WTC11 (cell line): ENCODE measurements around the gene PAFAH2.
A peak's percentile ranks its signal among the peaks of the same experiment; 100 is the strongest.

ENCODE experiments used
- CBFB ChIP-seq: sonication (generic); formaldehyde crosslinking; IDR thresholded peaks from 2 replicates; pipeline ENCODE4 v1.8.1; 2022; ENCODE audit warnings: mild to moderate bottlenecking, low read depth, missing genetic modification reagents
- FOXJ3 ChIP-seq: sonication (generic); formaldehyde crosslinking; IDR thresholded peaks from 2 replicates; pipeline ENCODE4 v1.9.0; 2021; ENCODE audit warnings: missing genetic modification reagents, mild to moderate bottlenecking, borderline replicate concordance
- GTF2I ChIP-seq: fragments of 250-450 bp; sonication (Bioruptor Pico); conservative IDR thresholded peaks from 2 replicates; pipeline ENCODE4 v1.4.0; 2021; ENCODE audit warnings: mild to moderate bottlenecking
- MYBL2 ChIP-seq: sonication (generic); formaldehyde crosslinking; IDR thresholded peaks from 2 replicates; pipeline ENCODE4 v1.8.1; 2023; ENCODE audit warnings: mild to moderate bottlenecking, moderate library complexity, missing genetic modification reagents
- NR3C1 ChIP-seq: sonication (generic); formaldehyde crosslinking; conservative IDR thresholded peaks from 2 replicates; pipeline ENCODE4 v1.8.1; 2023; ENCODE audit warnings: low read depth, mild to moderate bottlenecking, missing genetic modification reagents
- SP1 ChIP-seq: sonication (generic); formaldehyde crosslinking; conservative IDR thresholded peaks from 2 replicates; pipeline ENCODE4 v1.8.1; 2022; ENCODE audit warnings: missing genetic modification reagents
- TP53 ChIP-seq: sonication (generic); formaldehyde crosslinking; IDR thresholded peaks from 2 replicates; pipeline ENCODE4 v1.8.1; 2023; ENCODE audit warnings: mild to moderate bottlenecking, missing genetic modification reagents
- ZBTB21 ChIP-seq: sonication (generic); formaldehyde crosslinking; IDR thresholded peaks from 2 replicates; pipeline ENCODE4 v1.8.1; 2023; ENCODE audit warnings: mild to moderate bottlenecking, missing genetic modification reagents, borderline replicate concordance
- TF ChIP-seq, protein P1 (sequence below): sonication (generic); formaldehyde crosslinking; conservative IDR thresholded peaks from 2 replicates; pipeline ENCODE4 v1.8.1; 2022; ENCODE audit warnings: mild to moderate bottlenecking, missing genetic modification reagents
- TF ChIP-seq, protein P2 (sequence below): fragments of 200-600 bp; IDR thresholded peaks from 2 replicates; pipeline ENCODE4 v1.8.0; 2022; ENCODE audit warnings: antibody characterized with exemption
- TF ChIP-seq, protein P3 (sequence below): sonication (generic); formaldehyde crosslinking; IDR thresholded peaks from 2 replicates; pipeline ENCODE4 v1.8.1; 2022; ENCODE audit warnings: mild to moderate bottlenecking, missing genetic modification reagents, moderate library complexity, borderline replicate concordance
- TF ChIP-seq, protein P4 (sequence below): sonication (generic); formaldehyde crosslinking; IDR thresholded peaks from 2 replicates; pipeline ENCODE4 v1.8.1; 2022; ENCODE audit warnings: low read depth, mild to moderate bottlenecking, moderate library complexity, missing genetic modification reagents, borderline replicate concordance
- TF ChIP-seq, protein P5 (sequence below): sonication (generic); formaldehyde crosslinking; IDR thresholded peaks from 2 replicates; pipeline ENCODE4 v1.8.1; 2023; ENCODE audit warnings: mild to moderate bottlenecking, missing genetic modification reagents, moderate library complexity
- TF ChIP-seq, protein P6 (sequence below): sonication (generic); formaldehyde crosslinking; IDR thresholded peaks from 2 replicates; pipeline ENCODE4 v1.8.0; 2022; ENCODE audit warnings: mild to moderate bottlenecking, missing genetic modification reagents

DNA sequence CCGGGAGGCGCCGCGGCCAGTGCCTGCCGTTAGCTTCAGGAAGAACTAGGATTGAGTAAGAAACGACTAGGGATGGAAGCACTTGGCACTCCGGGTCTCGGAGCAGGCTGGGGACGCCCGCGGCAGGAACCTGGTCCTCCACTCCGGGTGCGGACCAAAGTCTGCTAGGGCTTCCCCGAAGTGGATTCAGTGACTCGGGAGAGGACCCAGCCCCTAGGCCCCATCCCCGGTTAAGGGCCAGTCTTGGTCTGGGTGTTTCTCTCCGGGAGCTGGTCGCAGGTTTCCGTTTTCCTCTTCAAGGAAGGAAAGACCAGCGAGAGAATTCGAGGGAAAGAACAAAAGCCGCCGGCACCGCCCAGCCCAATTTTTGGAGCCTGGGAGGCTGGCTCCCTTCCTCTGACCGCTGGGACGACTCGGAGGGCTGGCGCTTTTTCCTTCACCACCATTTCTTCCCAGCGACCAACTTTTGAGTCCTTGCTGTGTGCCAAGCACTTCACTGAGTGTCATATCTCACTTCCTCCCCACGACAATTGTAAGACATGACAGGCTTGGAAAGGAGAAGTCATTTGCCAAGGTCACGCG, 74.8 kb downstream of the PAFAH2 start:
- TF ChIP-seq, protein P1, sequence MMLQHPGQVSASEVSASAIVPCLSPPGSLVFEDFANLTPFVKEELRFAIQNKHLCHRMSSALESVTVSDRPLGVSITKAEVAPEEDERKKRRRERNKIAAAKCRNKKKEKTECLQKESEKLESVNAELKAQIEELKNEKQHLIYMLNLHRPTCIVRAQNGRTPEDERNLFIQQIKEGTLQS (CRISPR knock-in tag) = no peak
- TF ChIP-seq GTF2I (CRISPR knock-in tag) (no peak), MYBL2 (CRISPR knock-in tag) (0 out of 2 replicates have a peak, but pooled peaks have one; percentile 9), NR3C1 (CRISPR knock-in tag) (no peak), TP53 (CRISPR knock-in tag) (no peak), ZBTB21 (no peak), SP1 (CRISPR knock-in tag) (no peak), CBFB (no peak), FOXJ3 (no peak)
- TF ChIP-seq, protein P2, sequence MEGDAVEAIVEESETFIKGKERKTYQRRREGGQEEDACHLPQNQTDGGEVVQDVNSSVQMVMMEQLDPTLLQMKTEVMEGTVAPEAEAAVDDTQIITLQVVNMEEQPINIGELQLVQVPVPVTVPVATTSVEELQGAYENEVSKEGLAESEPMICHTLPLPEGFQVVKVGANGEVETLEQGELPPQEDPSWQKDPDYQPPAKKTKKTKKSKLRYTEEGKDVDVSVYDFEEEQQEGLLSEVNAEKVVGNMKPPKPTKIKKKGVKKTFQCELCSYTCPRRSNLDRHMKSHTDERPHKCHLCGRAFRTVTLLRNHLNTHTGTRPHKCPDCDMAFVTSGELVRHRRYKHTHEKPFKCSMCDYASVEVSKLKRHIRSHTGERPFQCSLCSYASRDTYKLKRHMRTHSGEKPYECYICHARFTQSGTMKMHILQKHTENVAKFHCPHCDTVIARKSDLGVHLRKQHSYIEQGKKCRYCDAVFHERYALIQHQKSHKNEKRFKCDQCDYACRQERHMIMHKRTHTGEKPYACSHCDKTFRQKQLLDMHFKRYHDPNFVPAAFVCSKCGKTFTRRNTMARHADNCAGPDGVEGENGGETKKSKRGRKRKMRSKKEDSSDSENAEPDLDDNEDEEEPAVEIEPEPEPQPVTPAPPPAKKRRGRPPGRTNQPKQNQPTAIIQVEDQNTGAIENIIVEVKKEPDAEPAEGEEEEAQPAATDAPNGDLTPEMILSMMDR = no peak
- TF ChIP-seq, protein P3, sequence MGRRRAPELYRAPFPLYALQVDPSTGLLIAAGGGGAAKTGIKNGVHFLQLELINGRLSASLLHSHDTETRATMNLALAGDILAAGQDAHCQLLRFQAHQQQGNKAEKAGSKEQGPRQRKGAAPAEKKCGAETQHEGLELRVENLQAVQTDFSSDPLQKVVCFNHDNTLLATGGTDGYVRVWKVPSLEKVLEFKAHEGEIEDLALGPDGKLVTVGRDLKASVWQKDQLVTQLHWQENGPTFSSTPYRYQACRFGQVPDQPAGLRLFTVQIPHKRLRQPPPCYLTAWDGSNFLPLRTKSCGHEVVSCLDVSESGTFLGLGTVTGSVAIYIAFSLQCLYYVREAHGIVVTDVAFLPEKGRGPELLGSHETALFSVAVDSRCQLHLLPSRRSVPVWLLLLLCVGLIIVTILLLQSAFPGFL (CRISPR knock-in tag) = no peak
- TF ChIP-seq, protein P4, sequence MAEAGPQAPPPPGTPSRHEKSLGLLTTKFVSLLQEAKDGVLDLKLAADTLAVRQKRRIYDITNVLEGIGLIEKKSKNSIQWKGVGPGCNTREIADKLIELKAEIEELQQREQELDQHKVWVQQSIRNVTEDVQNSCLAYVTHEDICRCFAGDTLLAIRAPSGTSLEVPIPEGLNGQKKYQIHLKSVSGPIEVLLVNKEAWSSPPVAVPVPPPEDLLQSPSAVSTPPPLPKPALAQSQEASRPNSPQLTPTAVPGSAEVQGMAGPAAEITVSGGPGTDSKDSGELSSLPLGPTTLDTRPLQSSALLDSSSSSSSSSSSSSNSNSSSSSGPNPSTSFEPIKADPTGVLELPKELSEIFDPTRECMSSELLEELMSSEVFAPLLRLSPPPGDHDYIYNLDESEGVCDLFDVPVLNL = 0 out of 2 replicates have a peak, but pooled peaks have one; percentile 4
- TF ChIP-seq, protein P5, sequence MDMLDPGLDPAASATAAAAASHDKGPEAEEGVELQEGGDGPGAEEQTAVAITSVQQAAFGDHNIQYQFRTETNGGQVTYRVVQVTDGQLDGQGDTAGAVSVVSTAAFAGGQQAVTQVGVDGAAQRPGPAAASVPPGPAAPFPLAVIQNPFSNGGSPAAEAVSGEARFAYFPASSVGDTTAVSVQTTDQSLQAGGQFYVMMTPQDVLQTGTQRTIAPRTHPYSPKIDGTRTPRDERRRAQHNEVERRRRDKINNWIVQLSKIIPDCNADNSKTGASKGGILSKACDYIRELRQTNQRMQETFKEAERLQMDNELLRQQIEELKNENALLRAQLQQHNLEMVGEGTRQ (CRISPR knock-in tag) = no peak
- TF ChIP-seq, protein P6, sequence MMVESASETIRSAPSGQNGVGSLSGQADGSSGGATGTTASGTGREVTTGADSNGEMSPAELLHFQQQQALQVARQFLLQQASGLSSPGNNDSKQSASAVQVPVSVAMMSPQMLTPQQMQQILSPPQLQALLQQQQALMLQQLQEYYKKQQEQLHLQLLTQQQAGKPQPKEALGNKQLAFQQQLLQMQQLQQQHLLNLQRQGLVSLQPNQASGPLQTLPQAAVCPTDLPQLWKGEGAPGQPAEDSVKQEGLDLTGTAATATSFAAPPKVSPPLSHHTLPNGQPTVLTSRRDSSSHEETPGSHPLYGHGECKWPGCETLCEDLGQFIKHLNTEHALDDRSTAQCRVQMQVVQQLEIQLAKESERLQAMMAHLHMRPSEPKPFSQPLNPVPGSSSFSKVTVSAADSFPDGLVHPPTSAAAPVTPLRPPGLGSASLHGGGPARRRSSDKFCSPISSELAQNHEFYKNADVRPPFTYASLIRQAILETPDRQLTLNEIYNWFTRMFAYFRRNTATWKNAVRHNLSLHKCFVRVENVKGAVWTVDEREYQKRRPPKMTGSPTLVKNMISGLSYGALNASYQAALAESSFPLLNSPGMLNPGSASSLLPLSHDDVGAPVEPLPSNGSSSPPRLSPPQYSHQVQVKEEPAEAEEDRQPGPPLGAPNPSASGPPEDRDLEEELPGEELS (CRISPR knock-in tag) = no peak
